Endometrial microvascular endothelial cells (primary cell): ENCODE measurements around the gene PCDH9. TPM values are rescaled to one million over a fixed set of nuclear protein-coding genes. Genes with fewer than 3 reads are reported as not detected.

ENCODE experiments used
- in situ Hi-C: cut with HindIII; loops from 2 replicates; pipeline ENCODE4 v1.10.0; 2017; ENCODE audit warnings: low sequenced_read_pairs, low pct_unique_long_range_greater_than_20kb; ENCODE audit errors: inconsistent ontology term
- total RNA-seq: library from RNA; depleted of rRNA; stranded (reverse); fragments of >200 nt; gene quantifications from one replicate; pipeline ENCODE4 v1.2.3, GENCODE V29; 2015; ENCODE audit errors: inconsistent ontology term

The PCDH9 gene
- total RNA-seq, 1 donor from 2014 or later = 1.0 TPM

GRCh38 chr13:67227131-67227983 is 2.8 kb downstream of the PCDH9 start:
- in situ Hi-C loops = no loop called here

- in situ Hi-C loops = no loop called here
These were observed 3.4 kb downstream of the PCDH9 start for GRCh38 chr13:67226696-67227095.

GRCh38 chr13:67225252-67226159 is 4.6 kb downstream of the PCDH9 start:
- in situ Hi-C loops = no loop called here

GRCh38 chr13:67224148-67224846 is 5.8 kb downstream of the PCDH9 start:
- in situ Hi-C loops = no loop called here

GRCh38 chr13:67223742-67224141 is 6.4 kb downstream of the PCDH9 start:
- in situ Hi-C loops = no loop called here

- in situ Hi-C loops = no loop called here
These were observed 7.1 kb downstream of the PCDH9 start for GRCh38 chr13:67223024-67223423.

- in situ Hi-C loops = no loop called here
These were observed 8.4 kb downstream of the PCDH9 start for GRCh38 chr13:67221630-67222226.

- in situ Hi-C loops = no loop called here
These were observed 11.0 kb downstream of the PCDH9 start for GRCh38 chr13:67219113-67219512.

GRCh38 chr13:67217880-67218279 is 12.3 kb downstream of the PCDH9 start:
- in situ Hi-C loops = no loop called here

GRCh38 chr13:67216864-67217263 is 13.3 kb downstream of the PCDH9 start:
- in situ Hi-C loops = no loop called here

- in situ Hi-C loops = no loop called here
These were observed 19.9 kb downstream of the PCDH9 start for GRCh38 chr13:67210208-67210607.

GRCh38 chr13:67208552-67208951 is 21.6 kb downstream of the PCDH9 start:
- in situ Hi-C loops = no loop called here

- in situ Hi-C loops = no loop called here
These were observed 25.4 kb downstream of the PCDH9 start for GRCh38 chr13:67204764-67205163.

GRCh38 chr13:67200605-67201004 is 29.5 kb downstream of the PCDH9 start:
- in situ Hi-C loops = no loop called here

- in situ Hi-C loops = no loop called here
These were observed 30.0 kb downstream of the PCDH9 start for GRCh38 chr13:67200183-67200582.

- in situ Hi-C loops = no loop called here
These were observed 32.4 kb downstream of the PCDH9 start for GRCh38 chr13:67197704-67198103.

- in situ Hi-C loops = no loop called here
These were observed 36.2 kb downstream of the PCDH9 start for GRCh38 chr13:67193979-67194378.

GRCh38 chr13:67192751-67193150 is 37.4 kb downstream of the PCDH9 start:
- in situ Hi-C loops = no loop called here

- in situ Hi-C loops = no loop called here
These were observed 43.1 kb downstream of the PCDH9 start for GRCh38 chr13:67186995-67187569.
